ENCODE measurements around the gene TRAF3IP1. TPM values are rescaled to one million over a fixed set of nuclear protein-coding genes. Genes with fewer than 3 reads are reported as not detected.

TRAF3IP1 gene
- total and polyA plus RNA-seq, 11 donors: 3.8 to 20.3 (median 12.4) TPM

DNA sequence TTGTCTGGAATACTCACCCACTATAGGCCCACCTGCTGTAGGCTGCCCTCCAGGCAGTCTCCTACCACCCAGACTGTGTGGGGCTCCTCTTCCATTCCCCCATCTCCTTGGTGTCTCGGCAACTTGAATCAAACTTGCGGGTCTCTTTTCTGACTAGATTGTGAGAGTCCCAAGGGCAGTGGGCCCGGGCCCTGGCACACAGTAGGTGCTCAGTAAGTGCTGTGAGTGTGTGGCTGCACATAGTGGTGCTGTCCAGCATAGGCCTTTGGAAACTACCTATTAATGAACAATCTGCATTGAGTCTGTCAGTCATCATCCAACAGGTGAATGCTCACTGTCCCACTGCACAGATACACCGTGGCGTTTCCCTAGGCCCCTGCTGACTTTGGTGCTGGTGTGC, 62.8 kb downstream of the TRAF3IP1 start:
- 95 to 100% (median 96%) methylated on average over 5 of the region's 5 CpGs for WGBS, 4 donors
- intact Hi-C loops (cut with DNase I): no loop called here
- Histone ChIP-seq H3K4me1 (peaks cover 0 to 56% (median 11%) of the 10 kb centered on the region in 12 donors), H3K27me3 (no peaks in the 10 kb centered on the region), H3K9me3 (no peaks in the 10 kb centered on the region), H3K27ac (no peak overlapping the region), H3K36me3 (peaks cover 0 to 25% (median 3%) of the 10 kb centered on the region in 9 donors), H3K4me3 (no peak overlapping the region)
- ATAC-seq: no peak
- DNase-seq: no peak
- TF ChIP-seq, protein P1, sequence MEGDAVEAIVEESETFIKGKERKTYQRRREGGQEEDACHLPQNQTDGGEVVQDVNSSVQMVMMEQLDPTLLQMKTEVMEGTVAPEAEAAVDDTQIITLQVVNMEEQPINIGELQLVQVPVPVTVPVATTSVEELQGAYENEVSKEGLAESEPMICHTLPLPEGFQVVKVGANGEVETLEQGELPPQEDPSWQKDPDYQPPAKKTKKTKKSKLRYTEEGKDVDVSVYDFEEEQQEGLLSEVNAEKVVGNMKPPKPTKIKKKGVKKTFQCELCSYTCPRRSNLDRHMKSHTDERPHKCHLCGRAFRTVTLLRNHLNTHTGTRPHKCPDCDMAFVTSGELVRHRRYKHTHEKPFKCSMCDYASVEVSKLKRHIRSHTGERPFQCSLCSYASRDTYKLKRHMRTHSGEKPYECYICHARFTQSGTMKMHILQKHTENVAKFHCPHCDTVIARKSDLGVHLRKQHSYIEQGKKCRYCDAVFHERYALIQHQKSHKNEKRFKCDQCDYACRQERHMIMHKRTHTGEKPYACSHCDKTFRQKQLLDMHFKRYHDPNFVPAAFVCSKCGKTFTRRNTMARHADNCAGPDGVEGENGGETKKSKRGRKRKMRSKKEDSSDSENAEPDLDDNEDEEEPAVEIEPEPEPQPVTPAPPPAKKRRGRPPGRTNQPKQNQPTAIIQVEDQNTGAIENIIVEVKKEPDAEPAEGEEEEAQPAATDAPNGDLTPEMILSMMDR (IDR thresholded peaks at IDR 0.05): no peak
- TF ChIP-seq POLR2A (IDR thresholded peaks at IDR 0.05): no peak

- H3K4me3 ChIP-seq: no peak overlapping the region
- WGBS, 4 donors: 92 to 100% (median 98%) methylated on average over 7 of the region's 7 CpGs
- H3K36me3 ChIP-seq: peaks cover 0 to 25% (median 3%) of the 10 kb centered on the region in 9 donors
- no peaks in the 10 kb centered on the region for H3K9me3 ChIP-seq
- H3K4me1 ChIP-seq: peaks cover 0 to 56% (median 7%) of the 10 kb centered on the region in 12 donors
- no peak for DNase-seq
- intact Hi-C loops (cut with DNase I): no loop called here
- H3K27ac ChIP-seq: no peak overlapping the region
- ATAC-seq: no peak
- H3K27me3 ChIP-seq: no peaks in the 10 kb centered on the region
- TF ChIP-seq POLR2A (IDR thresholded peaks at IDR 0.05): no peak
- TF ChIP-seq, protein P1 (IDR thresholded peaks at IDR 0.05): no peak
Measured at GRCh38 chr2:238383743-238384380, 63.5 kb downstream of the TRAF3IP1 start.

DNA sequence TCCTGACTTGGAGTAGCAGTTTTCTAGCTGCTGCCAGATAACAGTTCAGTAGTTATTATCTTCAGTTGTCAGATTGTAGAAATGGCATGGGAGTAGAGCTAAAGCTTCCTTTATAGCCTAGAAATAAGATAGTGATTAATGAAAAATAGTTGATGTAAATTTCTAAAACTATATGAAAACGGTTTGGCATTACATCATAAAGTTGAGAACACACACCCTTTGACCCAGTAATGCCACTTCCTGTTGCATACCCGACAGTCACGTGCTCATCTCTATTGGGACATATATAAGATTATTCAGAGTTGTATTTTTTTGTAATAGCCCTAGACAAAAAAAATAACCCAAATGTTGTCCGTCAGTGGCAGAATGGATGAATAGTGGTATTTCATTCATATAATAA, 67.0 kb downstream of the TRAF3IP1 start:
- ATAC-seq: no peak
- Histone ChIP-seq H3K4me1 (peaks cover 0 to 31% (median 5%) of the 10 kb centered on the region in 12 donors), H3K9me3 (no peaks in the 10 kb centered on the region), H3K27ac (no peak overlapping the region), H3K27me3 (no peaks in the 10 kb centered on the region), H3K36me3 (peaks cover 0 to 23% (median 0%) of the 10 kb centered on the region in 9 donors), H3K4me3 (no peak overlapping the region)
- no peak for DNase-seq
- 60 to 69% (median 61%) methylated on average over 4 of the region's 4 CpGs for WGBS, 4 donors
- intact Hi-C loops (cut with DNase I): no loop called here
- no peak for TF ChIP-seq POLR2A (IDR thresholded peaks at IDR 0.05)

GRCh38 chr2:238388794-238389193, 68.5 kb downstream of the TRAF3IP1 start:
- 70 to 85% (median 82%) methylated on average over 8 of the region's 8 CpGs for WGBS, 4 donors
- DNase-seq: no peak
- Histone ChIP-seq H3K27ac (no peak overlapping the region), H3K9me3 (no peaks in the 10 kb centered on the region), H3K4me1 (peaks cover 0 to 17% (median 5%) of the 10 kb centered on the region in 12 donors), H3K4me3 (no peak overlapping the region), H3K27me3 (no peaks in the 10 kb centered on the region), H3K36me3 (peaks cover 0 to 11% (median 0%) of the 10 kb centered on the region in 9 donors)
- TF ChIP-seq, protein P1 (IDR thresholded peaks at IDR 0.05): no peak
- TF ChIP-seq POLR2A (IDR thresholded peaks at IDR 0.05): no peak
- intact Hi-C loops (cut with DNase I): no loop called here
- no peak for ATAC-seq
